K562 (cell line): ENCODE data around the gene SOD1. TPM values are rescaled to one million over a fixed set of nuclear protein-coding genes. Genes with fewer than 3 reads are reported as not detected.
A peak's percentile ranks its signal among the peaks of the same experiment; 100 is the strongest.

Experiments used
- ATAC-seq: fragments of 200-7000 bp; cut with Tn5 transposase; 3 replicates; pipeline ENCODE4 v1.9.1; 2020; ENCODE audit warnings: moderate library complexity
- BruUV-seq: library from RNA; stranded (reverse); fragments of 400-500 nt; replicated peaks from 2 replicates; lab custom pipeline; 2021; lab: Mats Ljungman, UMichigan
- CTCF ChIA-PET: fragments of 300-600 bp; formaldehyde crosslinking; extraction: SDS; loops from one replicate; lab custom pipeline; 2021; ENCODE audit warnings: low intra/inter-chr PET ratio; lab: Yijun Ruan, JAX
- POLR2A ChIA-PET: fragments of 300-600, 350-650 bp; sonication (Branson Sonifier 250); formaldehyde crosslinking; extraction: SDS; loops from one replicate; lab custom pipeline; 2021; ENCODE audit warnings: antibody characterized with exemption, inconsistent platforms; lab: Yijun Ruan, JAX
- DNase-seq, 4 experiments: peaks; one replicate each; pipeline versions ENCODE4 v3.0.0 to v3.0.0-alpha.2; 2011 to 2018; ENCODE audit warnings: low spot score in 3 of 4, mixed read lengths in 3 of 4; ENCODE audit errors: extremely low read depth in 1 of 4
- FAIRE-seq: peaks from 2 replicates; lab custom pipeline; 2011; peaks lifted over from hg19 to GRCh38; lab: Jason Lieb, UNC
- H2AFZ ChIP-seq: 2 replicates; pipeline ENCODE4 v1.6.0; 2011; ENCODE audit warnings: low read depth, low read length, control low read depth, inconsistent platforms
- H3K27ac ChIP-seq: fragments of 200-600 bp; 3 replicates; pipeline ENCODE4 v1.8.0; 2011; ENCODE audit warnings: low read depth, mild to moderate bottlenecking, control low read depth, inconsistent platforms, low read length, moderate library complexity, mixed read lengths; ENCODE audit errors: extremely low read depth
- H3K27me3 ChIP-seq, 2 experiments: fragments of 300-600 bp in 1 of 2; 2 replicates in 1 of 2; 3 replicates in 1 of 2; pipeline versions ENCODE4 v1.6.0 to v1.8.0; 2011; ENCODE audit warnings: inconsistent platforms in 2 of 2, low read length in 2 of 2, mild to moderate bottlenecking in 1 of 2, mixed read lengths in 1 of 2, moderate library complexity in 1 of 2; ENCODE audit not compliant: control insufficient read depth in 2 of 2, insufficient read depth in 2 of 2
- H3K36me3 ChIP-seq: fragments of 300-600 bp; 3 replicates; pipeline ENCODE4 v1.8.0; 2011; ENCODE audit warnings: mild to moderate bottlenecking, low read length, inconsistent platforms; ENCODE audit not compliant: control insufficient read depth, insufficient read depth
- H3K4me1 ChIP-seq, 2 experiments: fragments of 200-600 bp in 1 of 2; replicated peaks in 1 of 2; 2 replicates in 1 of 2; 3 replicates in 1 of 2; pipeline versions ENCODE4 v1.5.1 to v1.8.0; 2011; ENCODE audit warnings: inconsistent platforms in 2 of 2, low read length in 2 of 2, mild to moderate bottlenecking in 1 of 2, mixed read lengths in 1 of 2, moderate library complexity in 1 of 2; ENCODE audit not compliant: control insufficient read depth in 2 of 2, insufficient read depth in 2 of 2
- H3K4me2 ChIP-seq: 2 replicates; pipeline ENCODE4 v1.6.1; 2011; ENCODE audit warnings: low read length, control low read depth, inconsistent platforms, mixed read lengths; ENCODE audit not compliant: insufficient read depth
- H3K4me3 ChIP-seq: fragments of 200-600 bp; sonication (generic), shearing (Covaris generic); 2 replicates; pipeline ENCODE4 v1.5.1; 2016; ENCODE audit warnings: control low read depth, inconsistent platforms
- H3K79me2 ChIP-seq: fragments of 200-600 bp; 3 replicates; pipeline ENCODE4 v1.8.0; 2011; ENCODE audit warnings: low read length, inconsistent platforms; ENCODE audit not compliant: control insufficient read depth, insufficient read depth
- H3K9ac ChIP-seq, 2 experiments: 2 replicates each; pipeline versions ENCODE4 v1.6.0 to v1.6.1; 2011; ENCODE audit warnings: low read depth in 2 of 2, low read length in 2 of 2, control low read depth in 1 of 2, inconsistent platforms in 1 of 2, mild to moderate bottlenecking in 1 of 2, mixed read lengths in 1 of 2; ENCODE audit not compliant: insufficient read depth in 1 of 2
- H3K9me1 ChIP-seq: one replicate; pipeline ENCODE4 v1.6.0; 2011; ENCODE audit warnings: inconsistent platforms, mild to moderate bottlenecking, low read length, moderate library complexity; ENCODE audit not compliant: control insufficient read depth, insufficient read depth
- H3K9me3 ChIP-seq: replicated peaks from 2 replicates; pipeline ENCODE4 v1.5.1; 2011; ENCODE audit warnings: low read depth, low read length, inconsistent platforms; ENCODE audit not compliant: control insufficient read depth, insufficient read depth
- H4K20me1 ChIP-seq: replicated peaks from 2 replicates; pipeline ENCODE4 v1.6.1; 2011; ENCODE audit warnings: low read length, inconsistent platforms, mixed read lengths; ENCODE audit not compliant: control insufficient read depth, insufficient read depth
- C11orf30 ChIP-seq: fragments of 450-650 bp; IDR thresholded peaks from 2 replicates; pipeline ENCODE4 v1.6.1; 2016; ENCODE audit warnings: low read depth, mild to moderate bottlenecking
- DMBX1 ChIP-seq: fragments of 250-450 bp; sonication (Bioruptor Pico); IDR thresholded peaks from 2 replicates; pipeline ENCODE4 v1.8.0; 2022; ENCODE audit warnings: inconsistent platforms, mild to moderate bottlenecking, moderate library complexity, borderline replicate concordance
- GABPA ChIP-seq: fragments of 200-800 bp; sonication (Bioruptor generic); conservative IDR thresholded peaks from 2 replicates; pipeline ENCODE4 v1.6.1; 2016; ENCODE audit warnings: low read depth, missing genetic modification characterization, missing compliant biosample characterization
- MAFF ChIP-seq: IDR thresholded peaks from 2 replicates; pipeline ENCODE4 v1.6.1; 2012; ENCODE audit warnings: low read length, improper control_type of control experiment
- MBD1 ChIP-seq: fragments of 250-450 bp; sonication (Bioruptor Pico); IDR thresholded peaks from 2 replicates; pipeline ENCODE4 v1.8.0; 2022; ENCODE audit warnings: inconsistent platforms
- POLR2A ChIP-seq: fragments of 450-650 bp; conservative IDR thresholded peaks from 2 replicates; pipeline ENCODE4 v1.6.1; 2016
- POLR2B ChIP-seq: fragments of 450-650 bp; IDR thresholded peaks from 2 replicates; pipeline ENCODE4 v1.6.1; 2018; ENCODE audit warnings: low read depth; ENCODE audit not compliant: partially characterized antibody
- POLR2G ChIP-seq: fragments of 200-400 bp; formaldehyde crosslinking; IDR thresholded peaks from 2 replicates; pipeline ENCODE4 v1.6.1; 2017; ENCODE audit warnings: low read depth, mild to moderate bottlenecking, antibody characterized with exemption, low read length, moderate library complexity
- ZNF12 ChIP-seq: sonication (generic); formaldehyde crosslinking; IDR thresholded peaks from 2 replicates; pipeline ENCODE4 v1.4.0; 2020; ENCODE audit warnings: mild to moderate bottlenecking, missing genetic modification reagents
- ZNF316 ChIP-seq: fragments of 450-650 bp; IDR thresholded peaks from 2 replicates; pipeline ENCODE4 v1.6.1; 2016
- WGBS: fragments of 100-300 bp; shearing (Covaris generic); methylation state at CpG from one replicate; pipeline ENCODE4 v1.1.6; 2016; ENCODE audit warnings: low coverage, mixed read lengths; ENCODE audit not compliant: insufficient coverage; ENCODE audit errors: missing lambda C conversion rate; 5-methylcytosine and 5-hydroxymethylcytosine counted together
- in situ Hi-C: fragments of 300-500 bp; cut with MboI; formaldehyde crosslinking; loops from 4 replicates; pipeline ENCODE4 v1.15.0; 2018; ENCODE audit warnings: inconsistent platforms, mixed read lengths
- intact Hi-C: fragments of 100-400 bp; cut with micrococcal nuclease; formaldehyde crosslinking; loops from 2 replicates; pipeline ENCODE4 v1.14.2; 2022
- polyA plus RNA-seq, 8 experiments: library from polyadenylated mRNA; depleted of rRNA in 4 of 8; stranded (reverse) in 5 of 8; unstranded in 3 of 8; fragments of >200 nt; fragmentation: Nextera tagmentation in 2 of 8; fragmentation: Illumina TruSeq in 1 of 8; extraction: Ambion mirVana in 2 of 8; extraction: Trizol in 1 of 8; gene quantifications; 2 replicates each; pipeline versions ENCODE4 v1.2.1 to v1.2.3, GENCODE V29; 2011 to 2014; ENCODE audit warnings: inconsistent platforms in 1 of 8, missing spikeins in 1 of 8
- total RNA-seq, 7 experiments: library from RNA; depleted of rRNA in 6 of 7; stranded (reverse); fragments of >200 nt in 6 of 7; fragmentation: Illumina TruSeq in 2 of 7; extraction: Trizol in 2 of 7; gene quantifications; 2 replicates each; pipeline versions ENCODE4 v1.2.1 to v1.2.3, GENCODE V29; 2011 to 2021; ENCODE audit warnings: low replicate concordance in 1 of 7
- TF ChIP-seq, protein P1 (sequence below): fragments of 450-650 bp; formaldehyde crosslinking; IDR thresholded peaks from 2 replicates; pipeline ENCODE4 v1.4.0; 2020; ENCODE audit warnings: mild to moderate bottlenecking

Gene SOD1
- total and polyA plus RNA-seq, 9 of the 15 experiments (the other 6 are each of a cell fraction or from before 2014, with no cell fraction given), result 452 to 1,409 (median 633) TPM

DNA sequence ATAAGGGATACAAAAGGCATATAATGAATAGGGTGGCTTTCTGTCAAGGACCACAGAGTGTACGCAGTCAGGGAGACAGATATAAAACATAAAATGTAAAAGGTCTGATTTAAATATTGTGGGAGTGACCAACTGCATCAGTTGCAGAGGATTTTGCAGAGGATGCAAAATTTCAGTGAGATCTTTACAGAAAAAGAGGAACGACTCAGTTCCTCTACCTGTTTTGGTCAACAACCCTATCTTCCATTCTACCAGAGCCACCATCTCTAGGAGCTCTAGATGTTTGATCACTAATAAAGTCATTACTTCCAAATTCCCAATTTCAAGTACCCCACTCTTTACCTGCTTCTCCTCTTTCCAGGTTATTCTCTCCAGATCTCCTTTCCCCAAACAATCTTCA, 16.5 kb downstream of the SOD1 start:
- Histone ChIP-seq H2AFZ (no peak overlapping the region), H3K4me3 (no peak overlapping the region), H3K4me1 (peaks cover 0 to 5% of the 10 kb centered on the region in 2 experiments; a peak in 2 of 5 replicates), H3K4me2 (no peak overlapping the region), H3K79me2 (no peaks in the 10 kb centered on the region), H3K27ac (no peak overlapping the region), H3K36me3 (peaks cover 79% of the 10 kb centered on the region), H3K9me1 (no peaks in the 10 kb centered on the region), H3K27me3 (no peaks in the 10 kb centered on the region), H3K9ac (no peak overlapping the region), H3K9me3 (no peaks in the 10 kb centered on the region), H4K20me1 (no peaks in the 10 kb centered on the region)
- BruUV-seq, result no TSS peak
- FAIRE-seq (no peak), DNase-seq (no peak), ATAC-seq (no peak)
- TF ChIP-seq POLR2B (peak; percentile 47), ZNF316 (peak; percentile 58), POLR2G (peak; percentile 28; the same call in 1 of the 2 replicates), ZNF12 (CRISPR knock-in tag) (no peak), MAFF (peak; percentile 10; the same call in 1 of the 2 replicates), GABPA (tag) (no peak), C11orf30 (peak; percentile 46)
- ChIA-PET POLR2A (interaction anchor here (1.8 kb wide), 1 partner anchor 11 kb away, joined by 9 read pairs; no protein-coding TSS in a partner anchor), CTCF (no interaction called here)
- 74% methylated on average over 2 of the region's 2 CpGs for WGBS
- in situ Hi-C loops (no loop called here), intact Hi-C loops (no loop called here)

- ATAC-seq, result no peak
- ChIA-PET POLR2A (interaction anchor here (0.8 kb wide), 1 partner anchor 9 kb away, joined by 3 read pairs; no protein-coding TSS in a partner anchor), CTCF (no interaction called here)
- in situ Hi-C loops (no loop called here), intact Hi-C loops (no loop called here)
- FAIRE-seq, result no peak
- Histone ChIP-seq H3K27ac (no peak overlapping the region), H3K4me2 (no peak overlapping the region), H3K9me1 (no peaks in the 10 kb centered on the region), H2AFZ (no peak overlapping the region), H3K36me3 (peaks cover 77% of the 10 kb centered on the region; the same call in 2 of the 3 replicates), H4K20me1 (no peaks in the 10 kb centered on the region), H3K79me2 (no peaks in the 10 kb centered on the region), H3K9me3 (no peaks in the 10 kb centered on the region), H3K9ac (no peak overlapping the region), H3K4me3 (no peak overlapping the region), H3K4me1 (peaks cover 0 to under 1% of the 10 kb centered on the region in 2 experiments; a peak in 2 of 5 replicates), H3K27me3 (no peaks in the 10 kb centered on the region)
- BruUV-seq, result no TSS peak
- 96% methylated on average over 3 of the region's 3 CpGs for WGBS
- DNase-seq, result no peak
- TF ChIP-seq MBD1 (CRISPR knock-in tag) (no peak), DMBX1 (CRISPR knock-in tag) (no peak), POLR2B (peak; percentile 54), POLR2A (peak; percentile 36; the same call in 1 of the 2 replicates)
- TF ChIP-seq, protein P1, sequence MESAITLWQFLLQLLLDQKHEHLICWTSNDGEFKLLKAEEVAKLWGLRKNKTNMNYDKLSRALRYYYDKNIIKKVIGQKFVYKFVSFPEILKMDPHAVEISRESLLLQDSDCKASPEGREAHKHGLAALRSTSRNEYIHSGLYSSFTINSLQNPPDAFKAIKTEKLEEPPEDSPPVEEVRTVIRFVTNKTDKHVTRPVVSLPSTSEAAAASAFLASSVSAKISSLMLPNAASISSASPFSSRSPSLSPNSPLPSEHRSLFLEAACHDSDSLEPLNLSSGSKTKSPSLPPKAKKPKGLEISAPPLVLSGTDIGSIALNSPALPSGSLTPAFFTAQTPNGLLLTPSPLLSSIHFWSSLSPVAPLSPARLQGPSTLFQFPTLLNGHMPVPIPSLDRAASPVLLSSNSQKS (CRISPR knock-in tag), result no peak
Observed at GRCh38 chr21:31677047-31677446, 17.6 kb downstream of the SOD1 start.
